BJ (cell line): ENCODE results near the gene CAMK2D. TPM values are rescaled to one million over a fixed set of nuclear protein-coding genes. Genes with fewer than 3 reads are reported as not detected.

Experiments used
- CTCF ChIA-PET: fragments of 350-600 bp; formaldehyde crosslinking; extraction: SDS; loops from one replicate; lab custom pipeline; 2021; ENCODE audit warnings: antibody characterized with exemption, inconsistent platforms; lab: Yijun Ruan, JAX
- POLR2A ChIA-PET: fragments of 300-600 bp; sonication (Branson Sonifier 250); formaldehyde crosslinking; extraction: SDS; loops from one replicate; lab custom pipeline; 2021; ENCODE audit warnings: antibody characterized with exemption; lab: Charles Lee
- DNase-seq: peaks from one replicate; pipeline ENCODE4 v3.0.0-alpha.2; 2011; ENCODE audit warnings: low read depth
- H3K27me3 ChIP-seq: 2 replicates; pipeline ENCODE4 v1.6.0; 2011; ENCODE audit warnings: low read length; ENCODE audit not compliant: control insufficient read depth, insufficient read depth
- H3K36me3 ChIP-seq: 2 replicates; pipeline ENCODE4 v1.5.1; 2011; ENCODE audit warnings: low read length; ENCODE audit not compliant: control insufficient read depth, insufficient read depth
- H3K4me3 ChIP-seq: 2 replicates; pipeline ENCODE4 v1.5.1; 2011; ENCODE audit warnings: low read depth, mild to moderate bottlenecking, control low read depth, low read length
- CTCF ChIP-seq: IDR thresholded peaks from 2 replicates; pipeline ENCODE4 v1.5.1; 2011; ENCODE audit warnings: low read depth, mild to moderate bottlenecking, control low read depth, inconsistent platforms, low read length, moderate library complexity; ENCODE audit not compliant: insufficient read depth
- polyA plus RNA-seq: library from polyadenylated mRNA; depleted of rRNA; stranded (reverse); fragments of >200 nt; gene quantifications from 2 replicates; pipeline ENCODE4 v1.2.3, GENCODE V29; 2011

The CAMK2D gene
- polyA plus RNA-seq, 1 experiment = 41.8 TPM

GRCh38 chr4:113423631-113424030, 337.9 kb downstream of the CAMK2D start:
- ChIA-PET CTCF (no interaction called here), POLR2A (no interaction called here)
- no peak for DNase-seq
- no peaks in the 10 kb centered on the region for H3K36me3 ChIP-seq
- H3K4me3 ChIP-seq = no peak overlapping the region
- no peak for TF ChIP-seq CTCF
- H3K27me3 ChIP-seq = no peaks in the 10 kb centered on the region

GRCh38 chr4:113420938-113421337, 340.6 kb downstream of the CAMK2D start:
- no peak for TF ChIP-seq CTCF
- Histone ChIP-seq H3K36me3 (no peaks in the 10 kb centered on the region), H3K27me3 (no peaks in the 10 kb centered on the region), H3K4me3 (no peak overlapping the region)
- CTCF ChIA-PET = interaction anchor here (0.6 kb wide), 1 partner anchor 13 kb away, joined by 3 read pairs; no protein-coding TSS in a partner anchor
- POLR2A ChIA-PET = no interaction called here
- DNase-seq = no peak

- POLR2A ChIA-PET = no interaction called here
- DNase-seq = no peak
- H3K4me3 ChIP-seq = no peak overlapping the region
- no peaks in the 10 kb centered on the region for H3K27me3 ChIP-seq
- no peak for TF ChIP-seq CTCF
- CTCF ChIA-PET = no interaction called here
- H3K36me3 ChIP-seq = no peaks in the 10 kb centered on the region
Measured at GRCh38 chr4:113419631-113420030, 341.9 kb downstream of the CAMK2D start.

GRCh38 chr4:113411496-113411938, 350.0 kb downstream of the CAMK2D start:
- TF ChIP-seq CTCF = no peak; the same call in 1 of the 2 replicates
- H3K36me3 ChIP-seq = no peaks in the 10 kb centered on the region
- no peaks in the 10 kb centered on the region for H3K27me3 ChIP-seq
- ChIA-PET CTCF (interaction anchor here (0.6 to 1.1 kb wide), 2 partner anchors 17 to 973 kb away, joined by 3 read pairs; no protein-coding TSS in a partner anchor), POLR2A (no interaction called here)
- DNase-seq = peak; percentile 35
- H3K4me3 ChIP-seq = no peak overlapping the region

GRCh38 chr4:113410686-113411085, 350.9 kb downstream of the CAMK2D start:
- TF ChIP-seq CTCF = no peak
- ChIA-PET CTCF (no interaction called here), POLR2A (no interaction called here)
- DNase-seq = no peak
- Histone ChIP-seq H3K4me3 (no peak overlapping the region), H3K36me3 (no peaks in the 10 kb centered on the region), H3K27me3 (no peaks in the 10 kb centered on the region)
